ENCODE results near the gene PPIE.

PPIE gene

DNA sequence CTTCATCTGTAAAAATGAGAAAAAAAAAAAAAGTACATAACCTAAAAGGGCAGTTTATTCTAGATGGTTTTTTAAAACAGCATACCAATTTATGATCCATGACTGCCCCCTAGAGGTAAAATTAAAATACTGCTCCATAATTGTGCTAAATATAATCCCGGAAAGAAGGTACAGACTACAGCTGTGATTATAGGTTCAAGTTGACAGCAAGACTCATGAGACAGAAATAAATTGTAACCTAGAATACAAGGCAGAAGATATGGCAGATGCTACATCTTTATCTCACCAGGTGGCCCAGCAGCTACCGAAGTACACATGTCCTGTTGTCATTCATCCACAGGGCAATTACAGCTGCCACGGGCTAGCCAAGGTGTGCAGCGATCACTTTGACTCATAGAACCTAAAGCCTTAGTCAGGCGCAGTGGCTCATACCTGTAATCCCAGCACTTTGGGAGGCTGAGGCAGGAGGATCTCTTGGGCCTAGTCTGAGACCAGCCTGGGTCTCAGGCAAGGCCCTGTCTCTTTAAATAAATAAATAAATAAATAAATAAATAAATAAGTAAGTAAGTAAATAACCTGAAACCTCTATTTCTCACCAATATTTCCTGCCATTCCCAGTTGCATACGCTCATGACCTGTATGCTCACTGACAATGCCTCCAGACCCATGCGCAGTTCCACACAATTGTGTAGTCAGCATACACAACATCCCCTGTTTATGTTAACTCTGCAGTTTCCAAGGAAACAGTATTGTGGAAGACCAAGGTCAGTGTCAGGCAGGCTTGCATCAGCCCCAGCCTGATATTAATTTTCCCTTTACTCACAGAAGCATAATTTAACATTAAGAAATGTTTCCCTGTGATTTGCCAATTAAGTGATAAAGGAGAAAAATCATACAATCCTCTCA lies 18.3 kb upstream of the PPIE start:
- DNase-seq (ENCODE audit: insufficient read length, low spot score) (peak; percentile 38), FAIRE-seq (no peak)

DNA sequence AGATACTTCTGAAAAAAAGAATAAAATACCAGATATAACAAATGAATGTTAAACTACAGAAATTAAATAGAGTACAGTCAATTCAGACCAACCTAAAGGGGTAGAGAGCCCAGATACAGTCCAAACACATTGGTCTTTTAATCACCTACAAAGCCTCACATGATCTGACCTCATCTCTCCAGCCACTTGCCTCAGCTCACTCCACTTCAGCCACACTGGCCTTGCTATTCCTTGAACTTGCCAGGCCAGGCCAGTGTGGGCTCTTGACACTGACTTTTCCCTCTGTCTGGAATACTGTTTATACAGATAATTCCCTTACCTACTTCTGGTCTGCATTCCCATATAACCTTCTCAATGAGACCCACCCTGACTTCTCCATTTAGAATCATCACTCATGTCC lies 17.0 kb upstream of the PPIE start:
- no peak for FAIRE-seq
- no peak for DNase-seq (ENCODE audit: insufficient read length, low spot score)

DNA sequence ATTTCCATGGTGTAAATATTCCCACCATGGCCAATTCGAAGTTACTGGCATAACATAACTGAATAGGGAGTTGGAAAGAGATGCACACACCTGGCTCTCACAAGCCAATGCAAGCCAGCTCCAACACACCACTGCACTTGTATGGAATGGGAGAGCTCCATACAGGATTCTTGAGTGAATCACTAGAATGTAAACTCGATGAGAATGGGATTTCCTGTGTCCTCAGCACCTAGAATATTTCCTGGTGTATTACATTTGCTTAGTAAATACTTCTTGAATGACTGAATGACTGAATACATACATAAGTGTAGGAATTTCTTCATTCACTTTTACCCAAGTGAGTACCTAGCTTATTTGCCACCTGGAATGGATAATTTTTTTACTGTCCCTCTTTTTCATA lies 16.2 kb upstream of the PPIE start:
- DNase-seq (ENCODE audit: insufficient read length, low spot score) (no peak), FAIRE-seq (no peak)

DNA sequence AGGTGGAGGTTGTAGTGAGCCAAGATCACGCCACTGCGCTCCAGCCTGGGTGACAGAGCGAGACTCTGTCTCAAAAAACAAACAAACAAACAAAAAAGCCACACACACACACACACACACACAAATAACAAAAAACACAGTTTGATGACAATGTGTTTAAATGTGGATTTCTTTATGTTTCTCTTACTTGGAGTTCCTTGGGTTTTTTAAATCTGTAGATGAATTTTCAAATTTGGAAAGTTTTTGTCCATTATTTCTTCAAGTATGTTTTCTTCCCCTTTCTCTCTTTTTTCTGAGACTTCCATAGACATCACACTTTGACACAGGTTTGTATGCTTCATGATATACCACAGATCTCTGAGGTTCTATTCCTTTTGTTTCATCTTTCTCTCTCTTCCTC lies 12.1 kb upstream of the PPIE start:
- FAIRE-seq = no peak

DNA sequence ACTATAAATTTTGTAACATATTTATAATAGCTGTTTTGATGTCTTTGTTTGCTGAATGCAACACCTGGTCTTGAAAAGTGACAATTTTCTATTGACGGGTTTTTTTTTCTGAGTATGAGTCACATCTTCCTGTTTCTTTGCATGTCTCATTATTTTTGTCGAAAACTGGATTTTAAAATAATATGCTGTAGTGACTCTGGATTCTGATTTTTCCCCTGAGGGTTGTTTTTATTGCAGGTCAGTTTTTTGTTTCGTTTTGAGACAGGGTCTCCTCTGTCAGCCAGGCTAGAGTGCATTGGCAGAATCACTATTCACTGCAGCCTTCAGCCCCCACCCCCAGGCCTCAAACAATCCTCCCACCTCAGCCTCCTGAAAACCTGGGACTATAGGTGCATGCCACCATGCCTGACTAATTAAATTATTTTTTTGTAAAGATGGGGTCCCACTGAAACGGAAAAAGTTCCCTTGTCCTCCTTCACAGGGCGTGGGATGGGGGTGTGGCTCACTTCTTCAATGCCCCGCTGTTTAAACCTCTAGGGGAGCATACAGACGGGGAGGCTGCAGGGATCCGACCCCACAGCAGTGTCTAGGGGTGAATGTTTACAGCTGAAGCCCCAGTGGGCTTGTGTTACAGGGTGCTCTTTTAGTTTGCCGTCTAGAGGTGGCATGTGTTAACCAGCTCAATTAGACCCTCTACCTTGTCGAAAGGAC lies 11.3 kb upstream of the PPIE start:
- no peak for DNase-seq (ENCODE audit: insufficient read length, low spot score)
- no peak for FAIRE-seq

More for the DNA sequence above, 12.1 kb upstream of the PPIE start:
- DNase-seq (ENCODE audit: insufficient read length, low spot score) = no peak

DNA sequence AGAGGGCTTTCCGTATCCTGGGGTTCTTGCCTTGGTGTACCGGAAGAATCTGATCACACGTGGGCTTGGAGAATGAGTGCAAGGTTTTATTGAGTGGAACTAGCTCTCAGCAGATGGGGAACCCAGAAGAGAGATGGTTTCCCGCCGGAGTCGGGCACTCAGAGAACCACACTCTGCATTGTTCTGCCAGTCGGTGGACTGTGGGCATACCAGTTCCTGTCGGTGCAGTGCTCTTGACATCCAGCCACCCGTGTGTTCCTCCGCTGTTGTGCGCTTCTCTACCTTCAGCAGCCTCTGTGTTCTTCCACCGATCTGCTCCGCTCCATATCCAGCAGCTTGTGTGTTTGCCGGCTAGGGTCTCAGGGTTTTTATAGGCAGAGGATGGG lies 10.8 kb upstream of the PPIE start:
- no peak for FAIRE-seq
- DNase-seq (ENCODE audit: insufficient read length, low spot score) = no peak

DNA sequence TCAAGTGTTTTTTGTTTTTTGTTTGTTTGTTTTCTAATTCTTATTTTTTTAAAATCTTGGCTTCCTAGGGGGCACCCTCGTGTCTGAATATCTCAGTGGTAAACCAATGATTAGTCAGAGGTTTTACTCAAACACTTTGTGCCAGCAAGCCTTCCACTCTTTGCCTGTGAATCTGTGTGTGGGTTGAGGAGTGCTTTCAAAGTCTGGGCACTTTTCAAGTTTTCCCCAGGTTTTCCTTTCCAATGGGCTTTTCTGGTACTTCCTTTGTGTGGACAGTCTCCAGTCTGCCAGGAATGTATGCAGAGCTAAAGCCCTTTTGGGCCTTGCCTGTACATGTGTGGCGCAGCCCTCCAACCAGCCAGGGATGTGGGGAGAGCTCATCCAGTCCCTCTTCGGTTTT lies 9.7 kb upstream of the PPIE start:
- DNase-seq (ENCODE audit: insufficient read length, low spot score) (peak; percentile 8), FAIRE-seq (no peak)

DNA sequence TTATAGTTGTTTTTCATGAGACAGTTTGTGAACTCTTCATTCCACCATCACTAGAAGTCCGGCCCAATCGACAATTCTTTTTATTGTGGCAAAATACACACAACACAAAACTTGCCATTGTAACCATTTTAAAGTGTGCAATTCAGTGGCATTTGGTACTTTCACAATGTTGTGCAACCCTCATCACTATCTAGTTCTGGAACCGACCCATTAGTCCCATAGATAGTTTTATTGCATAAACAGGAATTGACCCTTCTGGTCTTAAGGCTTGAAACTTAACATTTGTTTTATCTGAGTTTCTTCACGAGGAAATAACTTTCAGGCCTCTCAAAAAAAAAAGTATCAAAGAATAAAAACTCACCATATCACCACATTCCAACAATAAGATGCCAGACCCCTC lies 8.8 kb upstream of the PPIE start:
- FAIRE-seq = no peak
- DNase-seq (ENCODE audit: insufficient read length, low spot score) = no peak

DNA sequence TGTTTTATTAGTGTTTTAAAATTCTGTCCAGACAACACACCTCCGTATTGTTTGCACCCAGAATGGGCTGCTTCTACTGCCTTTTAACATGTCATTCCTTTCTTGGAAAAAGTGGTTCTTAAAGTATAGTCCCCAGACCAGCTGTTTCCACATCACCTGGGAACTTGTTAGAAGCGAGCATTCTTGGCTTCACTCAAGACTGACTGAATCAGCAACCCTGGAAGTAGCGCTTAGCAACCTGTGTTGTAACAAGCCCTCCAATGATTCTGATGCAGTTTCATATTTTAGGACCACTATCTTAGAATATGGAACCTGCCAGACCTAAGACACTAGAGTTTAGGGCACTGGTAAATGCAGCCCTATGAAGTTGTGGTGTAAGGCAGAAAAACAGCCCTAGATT lies 6.0 kb upstream of the PPIE start:
- DNase-seq (ENCODE audit: insufficient read length, low spot score) = no peak
- no peak for FAIRE-seq

DNA sequence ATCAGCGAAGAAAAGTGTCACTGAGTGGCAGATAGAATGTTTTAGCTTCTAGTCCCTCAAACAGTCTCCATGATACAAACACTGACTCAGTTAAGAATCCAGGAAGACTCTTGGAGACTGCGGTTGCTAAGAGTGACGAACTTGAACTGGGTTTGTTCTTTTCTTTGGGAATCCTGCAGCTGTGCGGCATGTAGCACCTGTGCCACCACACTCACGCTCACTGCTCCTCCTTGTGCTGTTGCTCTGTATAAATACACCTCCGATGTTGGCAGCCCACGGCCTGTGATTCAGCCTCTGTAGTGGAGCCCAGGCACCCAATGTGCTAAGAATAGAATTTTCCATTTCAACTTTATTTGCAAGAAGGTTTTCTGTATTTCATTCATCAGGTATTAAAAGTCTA lies 5.5 kb upstream of the PPIE start:
- no peak for DNase-seq (ENCODE audit: insufficient read length, low spot score)
- no peak for FAIRE-seq

DNA sequence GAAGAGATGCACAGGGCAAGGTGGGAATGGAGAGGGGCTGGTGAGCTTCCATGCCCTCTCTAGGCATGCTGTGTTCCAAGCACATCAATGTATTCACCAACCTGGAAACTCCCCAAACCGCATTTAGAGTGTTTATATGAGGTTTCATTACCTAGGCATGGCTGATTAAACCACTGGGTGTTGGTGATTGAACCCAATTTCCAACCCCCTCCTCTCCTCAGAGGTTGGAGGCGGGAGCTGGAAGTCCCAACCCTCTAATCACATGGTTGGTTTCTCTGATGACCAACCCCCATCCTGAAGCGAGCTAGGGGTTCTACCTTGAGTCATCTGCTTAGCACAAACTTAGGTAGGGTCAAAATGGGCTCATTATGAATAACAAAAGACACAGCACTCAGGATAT lies 3.0 kb upstream of the PPIE start:
- FAIRE-seq = no peak
- DNase-seq (ENCODE audit: insufficient read length, low spot score) = no peak

DNA sequence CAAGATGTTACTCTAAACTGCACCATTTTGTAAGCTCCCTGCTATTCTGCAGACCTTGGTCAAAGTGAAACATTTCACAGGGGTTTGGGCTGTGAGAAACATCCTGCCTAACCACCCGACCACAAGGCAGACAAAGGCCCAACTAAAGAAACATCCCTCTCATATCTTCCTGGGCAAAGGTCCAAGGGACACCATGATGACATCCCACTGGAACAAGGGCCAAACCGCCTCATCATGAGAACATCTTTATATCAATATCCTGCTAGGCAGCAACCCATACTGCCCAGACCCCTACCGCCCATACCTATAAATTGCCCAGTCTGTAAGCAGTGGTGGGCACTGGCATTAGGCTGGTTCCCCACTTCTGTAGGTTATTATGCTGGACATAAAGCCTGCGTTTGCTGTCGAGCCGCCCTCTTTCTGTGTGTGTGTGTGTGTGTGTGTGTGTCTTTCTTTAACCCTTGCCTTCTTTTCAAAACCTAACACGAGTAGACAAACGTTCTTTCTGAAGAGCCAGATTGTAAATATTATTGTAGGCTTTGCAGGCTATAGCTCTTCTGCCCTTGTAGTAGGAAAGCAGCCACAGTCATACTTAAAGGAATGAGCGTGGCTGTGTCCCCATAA lies 1.0 kb upstream of the PPIE start:
- DNase-seq (ENCODE audit: insufficient read length, low spot score) = no peak
- no peak for FAIRE-seq

DNA sequence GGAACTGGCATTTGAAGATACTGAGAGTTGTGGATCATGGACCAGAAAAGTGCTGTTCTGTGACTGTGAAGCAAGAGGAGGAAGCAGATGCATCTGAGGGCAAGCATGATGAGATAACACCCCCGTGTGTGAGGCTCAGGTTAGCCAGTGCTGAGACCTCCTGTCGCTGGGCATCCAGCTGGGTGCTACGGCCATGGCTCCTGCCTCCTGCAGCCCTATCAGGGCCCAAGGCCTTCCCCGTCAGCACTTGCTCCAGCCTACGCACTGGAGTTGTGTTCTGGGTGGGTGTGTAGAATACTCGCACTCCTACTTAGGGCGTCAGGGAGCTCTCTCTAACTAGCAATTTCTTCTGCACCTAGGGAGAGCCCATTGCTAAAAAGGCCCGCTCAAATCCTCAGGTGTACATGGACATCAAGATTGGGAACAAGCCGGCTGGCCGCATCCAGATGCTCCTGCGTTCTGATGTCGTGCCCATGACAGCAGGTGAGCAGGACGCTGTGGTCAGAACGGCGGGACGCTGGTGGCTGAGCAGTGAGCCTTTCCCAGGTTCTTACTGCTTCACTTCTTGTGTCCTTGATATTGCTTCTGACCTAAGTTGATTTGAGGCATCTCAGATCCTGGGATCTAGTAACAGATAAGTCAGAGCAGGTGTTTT lies 6.5 kb downstream of the PPIE start:
- FAIRE-seq = no peak
- DNase-seq (ENCODE audit: insufficient read length, low spot score) = no peak

DNA sequence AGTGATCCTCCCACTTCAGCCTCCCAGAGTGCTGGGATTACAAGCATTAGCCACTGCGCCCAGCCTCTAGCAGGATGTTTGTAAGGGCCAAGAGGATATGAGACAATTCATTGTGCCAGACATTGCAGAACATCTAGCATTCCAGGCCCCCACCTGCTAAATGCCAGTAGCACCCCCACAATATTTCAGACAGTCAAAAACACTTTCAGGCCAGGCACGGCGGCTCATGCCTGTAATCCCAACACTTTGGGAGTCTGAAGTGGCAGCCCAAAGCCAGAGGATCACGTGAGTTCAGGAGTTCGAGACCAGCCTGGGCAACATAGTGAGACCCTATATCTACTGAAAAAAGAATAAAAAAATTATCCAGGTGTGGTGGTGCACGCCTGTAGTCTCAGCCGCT lies 12.9 kb downstream of the PPIE start:
- DNase-seq (ENCODE audit: insufficient read length, low spot score) = no peak
- FAIRE-seq = no peak

DNA sequence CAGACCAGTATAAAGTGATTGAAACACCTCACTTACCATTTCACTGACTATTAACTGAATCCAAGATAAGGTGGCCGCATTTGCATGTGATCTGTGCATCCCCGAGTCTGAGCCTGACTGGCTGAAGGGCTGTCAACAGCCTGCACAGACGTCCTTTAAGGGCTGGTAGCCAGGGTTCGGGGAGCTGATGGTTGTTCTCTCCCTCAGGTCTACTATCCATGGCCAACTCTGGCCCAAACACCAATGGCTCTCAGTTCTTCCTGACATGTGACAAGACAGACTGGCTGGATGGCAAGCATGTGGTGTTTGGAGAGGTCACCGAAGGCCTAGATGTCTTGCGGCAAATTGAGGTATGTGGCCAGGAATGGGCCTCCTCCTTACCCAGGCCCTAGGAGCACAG lies 14.0 kb downstream of the PPIE start:
- FAIRE-seq (no peak), DNase-seq (ENCODE audit: insufficient read length, low spot score) (no peak)

DNA sequence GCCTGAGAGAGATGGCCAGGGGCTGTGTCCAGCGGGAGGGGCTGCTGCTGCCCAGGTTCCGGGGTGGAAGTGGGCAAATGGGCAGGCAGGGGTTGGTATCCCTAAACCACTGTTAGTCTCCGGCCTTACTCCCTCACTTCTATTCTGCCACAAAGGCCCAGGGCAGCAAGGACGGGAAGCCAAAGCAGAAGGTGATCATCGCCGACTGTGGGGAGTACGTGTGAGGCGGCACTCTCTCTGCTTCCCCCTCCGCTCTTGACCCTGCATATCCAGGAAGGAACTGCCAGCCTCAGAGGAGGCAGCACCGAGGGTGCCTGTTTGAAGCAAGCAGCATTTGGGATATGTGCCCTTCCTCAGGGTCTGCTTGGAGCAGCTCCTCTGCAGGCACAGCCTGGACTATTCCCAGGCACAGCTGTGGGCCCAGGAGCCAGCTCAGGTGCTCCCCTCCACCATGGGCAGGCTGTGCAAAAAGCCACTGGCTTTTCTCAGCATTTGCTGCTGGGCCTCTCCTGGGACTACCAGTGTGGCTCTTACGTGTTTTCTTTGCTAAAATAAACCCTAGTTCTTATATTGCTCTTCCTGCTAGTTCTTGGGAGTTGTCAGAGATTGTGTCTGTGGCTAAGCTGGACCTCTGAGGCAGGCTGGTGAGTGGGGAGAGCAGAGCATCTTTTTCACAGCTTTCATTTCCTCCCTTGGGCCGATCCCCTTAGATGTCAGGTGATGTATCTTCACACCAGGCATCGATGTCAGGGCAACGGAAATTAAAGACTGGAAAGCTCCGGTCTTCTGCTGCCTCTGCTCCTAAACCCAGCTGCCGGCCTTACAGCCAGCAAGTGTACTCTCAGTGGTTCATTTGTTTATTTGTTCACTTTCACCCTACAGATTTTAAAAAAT lies 14.7 kb downstream of the PPIE start:
- no peak for DNase-seq (ENCODE audit: insufficient read length, low spot score)

DNA sequence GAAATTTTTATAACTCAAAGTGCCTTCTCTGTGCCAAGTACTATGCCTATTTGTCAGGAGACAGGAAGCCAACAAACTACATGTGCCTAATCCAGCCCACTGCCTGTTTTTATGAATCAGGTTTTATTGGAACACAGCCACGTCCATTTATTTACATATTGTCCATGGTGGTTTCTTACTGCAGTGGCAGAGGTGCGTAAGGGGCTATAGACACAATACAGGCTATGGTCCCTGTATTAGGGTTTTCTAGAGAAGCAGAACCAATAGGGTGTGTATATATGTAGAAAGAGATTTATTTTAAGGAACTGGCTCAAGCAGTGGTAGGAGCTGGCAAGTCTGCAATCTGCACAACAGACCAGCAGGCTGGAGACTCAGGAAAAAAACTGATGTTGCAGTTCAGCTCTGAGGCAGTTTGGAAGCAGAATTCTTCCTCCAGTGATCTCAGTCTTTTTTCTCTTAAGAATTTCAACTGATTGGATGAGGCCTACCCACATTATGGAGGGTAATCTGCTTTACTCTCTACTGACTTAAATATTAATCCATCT lies 15.4 kb downstream of the PPIE start:
- no peak for DNase-seq (ENCODE audit: insufficient read length, low spot score)
- FAIRE-seq = no peak

More for the DNA sequence above, 14.7 kb downstream of the PPIE start:
- FAIRE-seq = no peak

DNA sequence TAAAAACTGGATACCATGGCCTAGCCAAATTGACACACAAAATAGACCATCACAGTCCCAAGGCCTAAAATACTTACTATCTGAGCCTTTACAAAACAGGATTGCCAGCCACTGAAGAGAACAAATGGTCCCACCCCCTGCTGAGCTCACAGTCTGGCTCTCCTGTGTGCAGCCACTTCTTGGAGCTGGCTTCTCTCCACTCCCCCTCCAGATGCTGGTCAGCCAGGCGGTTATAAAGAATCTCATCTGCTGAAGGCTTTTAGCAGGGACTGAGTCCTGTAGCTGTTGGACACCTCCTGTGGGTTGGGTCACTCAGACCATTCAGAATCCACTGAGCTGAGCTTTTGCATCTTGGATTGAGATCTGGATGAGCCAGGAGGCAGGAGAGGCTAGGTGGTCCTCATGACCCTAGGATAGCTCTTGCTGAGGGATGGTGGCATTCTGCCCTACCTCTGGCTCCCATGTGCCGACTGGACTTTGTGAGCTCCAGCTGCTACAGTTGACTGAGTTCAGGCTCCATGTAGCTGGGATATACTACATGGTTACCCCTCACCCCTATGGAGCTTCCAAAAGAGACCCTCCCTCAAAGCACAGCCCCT lies 16.3 kb downstream of the PPIE start:
- DNase-seq (ENCODE audit: insufficient read length, low spot score) = no peak
- FAIRE-seq = no peak

DNA sequence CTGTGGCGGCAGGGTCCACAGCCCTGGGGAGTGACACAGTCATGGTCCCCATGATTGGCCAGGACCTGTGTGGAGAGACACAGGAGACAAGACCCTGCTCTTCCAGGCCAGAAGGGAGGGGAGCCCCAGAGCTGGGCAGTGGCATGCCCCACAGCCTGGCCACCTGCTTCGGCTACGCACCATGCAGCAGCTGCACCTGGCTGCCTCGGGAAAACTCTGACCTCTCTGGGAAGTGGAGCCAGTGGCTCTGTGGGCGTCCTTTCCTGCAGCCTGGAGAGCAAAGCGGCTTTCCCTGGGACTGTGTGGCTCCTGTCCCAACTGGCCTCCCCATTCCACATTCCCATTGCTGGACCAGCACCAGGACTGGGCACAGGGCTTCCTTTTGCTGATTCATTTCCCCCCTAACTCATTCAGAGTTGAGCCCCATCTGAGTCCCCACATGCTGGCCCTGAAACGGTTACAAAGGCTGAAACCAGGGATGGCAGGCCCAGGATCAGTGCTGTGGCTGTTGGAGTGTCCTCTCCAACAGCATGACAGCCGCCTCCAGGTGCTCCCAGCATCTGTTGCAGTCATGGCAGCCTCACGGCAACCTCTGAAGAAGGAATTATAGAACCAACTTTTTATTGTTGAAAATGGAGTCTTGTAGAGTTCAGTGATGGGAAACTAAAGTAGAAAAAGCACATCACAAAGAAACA lies 17.4 kb downstream of the PPIE start:
- no peak for DNase-seq (ENCODE audit: insufficient read length, low spot score)
- no peak for FAIRE-seq
